NCI-H774 (cell line): ENCODE data around the gene COL4A2.
"Not testable (repeated sequence)": the region's sequence is repeated elsewhere in the genome, so short reads cannot be mapped to it uniquely, and the experiment has no call there.

Experiments
- DNase-seq: peaks from one replicate; lab custom pipeline; 2025; lab: John Stamatoyannopoulos, UW

Gene COL4A2

DNA sequence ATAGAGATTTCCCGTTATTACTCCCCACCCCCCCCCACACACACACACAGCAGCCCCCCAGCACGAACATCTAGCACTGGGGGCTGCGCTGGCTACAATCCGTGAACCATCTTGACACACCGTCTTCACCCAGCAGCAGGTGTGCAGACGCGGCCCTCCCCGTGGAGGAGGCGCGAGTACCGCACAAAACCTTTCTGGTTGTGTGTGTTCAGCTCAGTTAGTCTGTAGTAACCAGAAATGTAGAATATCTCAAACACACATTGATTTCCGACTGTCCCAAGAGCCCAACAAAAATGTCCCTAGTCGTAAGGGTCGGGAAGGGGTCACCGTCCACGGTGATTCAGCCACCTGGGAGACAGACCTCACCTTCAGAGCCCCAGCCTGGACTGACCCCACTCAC is 131.7 kb downstream of the COL4A2 start:
- no peak for DNase-seq

DNA sequence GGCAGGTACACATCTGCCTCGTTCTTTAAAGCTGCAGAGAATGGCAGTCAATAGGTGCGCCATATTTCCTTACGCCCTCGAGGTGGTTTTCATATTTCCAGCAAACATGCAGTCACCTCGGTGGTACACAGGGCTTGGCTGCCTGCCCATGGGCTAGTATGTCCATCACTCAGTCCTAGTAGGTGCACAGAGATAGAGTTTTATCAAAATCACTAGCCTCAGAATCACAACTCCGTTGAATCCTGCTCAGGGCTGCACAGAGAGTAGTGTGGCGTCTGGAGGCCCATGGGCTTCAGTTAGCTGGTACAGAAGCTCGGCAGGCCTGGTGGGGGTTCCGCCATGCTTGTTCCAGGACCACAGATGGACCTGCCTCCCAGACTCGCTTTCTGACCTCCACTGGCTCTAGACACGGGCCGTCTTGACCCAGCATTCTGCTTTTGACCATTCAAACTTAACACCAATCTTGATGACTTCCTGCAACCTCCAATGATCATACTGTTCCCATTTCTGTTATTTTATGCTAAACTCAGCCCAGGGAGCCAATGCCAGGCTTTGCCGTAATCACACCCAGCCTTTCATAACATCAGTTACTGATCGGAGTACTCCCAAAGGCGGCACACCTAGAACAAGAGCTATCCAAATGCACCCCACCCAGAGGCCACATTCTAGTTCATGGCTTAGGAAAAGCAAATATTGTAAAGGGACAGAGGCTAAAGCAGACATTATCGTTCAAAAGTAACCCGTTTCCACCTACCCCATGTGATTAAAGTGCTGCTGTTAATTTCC is 134.1 kb downstream of the COL4A2 start:
- no peak for DNase-seq

DNA sequence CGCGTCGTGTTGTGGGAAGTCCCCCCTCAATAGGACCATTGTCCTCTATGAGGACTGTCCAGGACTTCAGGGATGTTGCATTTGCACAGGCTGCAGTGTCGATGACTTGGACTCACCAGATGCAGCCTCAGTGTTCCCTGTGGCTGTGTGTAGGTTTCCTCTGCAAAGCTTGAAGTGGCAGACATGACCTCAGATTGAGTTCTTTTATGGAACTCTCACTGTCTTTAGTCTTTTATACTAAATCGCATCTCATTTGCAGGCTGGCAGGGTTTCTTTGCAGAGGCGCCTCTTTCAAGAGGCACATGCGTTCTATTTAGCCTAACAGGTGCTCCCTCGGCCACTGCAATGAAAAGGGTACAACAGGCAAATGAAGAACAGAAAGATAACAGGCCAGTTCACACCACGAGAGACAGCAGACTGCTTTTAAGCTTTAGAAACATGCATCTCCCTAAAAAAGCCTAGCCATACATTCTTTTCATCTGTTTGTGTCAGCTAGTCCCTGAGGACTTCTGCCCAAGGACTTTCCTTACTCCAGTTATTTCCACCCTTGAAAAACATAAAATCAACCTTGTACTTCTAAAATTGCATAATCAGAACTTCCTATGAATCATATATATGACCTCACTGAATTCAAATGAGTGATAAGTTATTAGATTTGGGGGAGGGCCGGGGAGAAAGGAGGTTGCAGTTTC is 136.0 kb downstream of the COL4A2 start:
- DNase-seq, result no peak

DNA sequence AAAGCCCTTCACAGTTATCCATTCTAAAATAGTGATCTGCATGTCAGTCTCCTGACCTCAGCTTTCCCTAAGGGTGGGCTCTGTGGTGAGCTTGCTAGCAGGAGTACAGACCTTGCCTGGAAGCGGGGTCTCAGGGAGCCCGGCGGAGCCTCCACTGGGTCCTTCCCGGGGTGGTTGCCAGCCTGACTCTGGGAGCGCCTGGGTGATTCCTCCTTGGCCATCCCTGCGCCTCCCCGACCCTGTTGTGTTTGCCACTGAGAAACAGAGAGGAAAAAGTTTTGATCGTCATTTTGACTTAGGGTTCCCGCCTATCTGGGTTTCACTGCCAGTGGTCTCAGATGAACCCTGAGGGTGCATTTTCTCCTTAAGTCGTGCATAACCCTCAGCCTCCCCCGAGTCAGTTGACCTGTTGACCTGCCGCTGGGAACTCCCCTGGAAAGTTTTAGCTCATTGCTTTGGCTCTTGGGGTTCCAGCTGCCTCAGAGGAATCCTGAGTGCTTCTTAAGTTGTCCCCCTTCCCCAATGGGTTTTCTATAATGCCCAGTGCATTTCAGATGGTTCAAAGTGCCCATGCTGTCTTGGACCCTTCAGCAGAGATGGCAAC is 136.6 kb downstream of the COL4A2 start:
- DNase-seq, result no peak

DNA sequence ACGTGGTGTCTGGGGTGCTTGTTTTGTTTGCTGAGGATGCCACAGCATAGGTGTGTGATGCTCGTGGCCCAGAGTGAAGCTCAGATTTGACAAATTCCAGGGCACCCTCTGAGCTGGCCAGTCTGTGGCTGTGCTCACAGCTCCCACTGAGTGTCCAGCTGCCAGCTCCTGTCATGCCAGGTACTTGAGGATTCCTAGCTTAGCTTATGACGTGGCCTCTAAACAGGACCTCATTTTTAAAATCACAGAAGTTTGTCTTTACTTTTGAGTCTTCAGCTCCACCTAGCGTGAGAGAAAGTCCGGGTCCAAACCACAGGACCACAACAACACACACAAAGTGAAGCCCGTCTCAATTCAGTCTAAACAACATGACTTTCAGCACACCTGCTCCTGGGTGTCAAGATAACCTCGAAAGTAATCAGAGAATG is 137.2 kb downstream of the COL4A2 start:
- DNase-seq, result no peak

DNA sequence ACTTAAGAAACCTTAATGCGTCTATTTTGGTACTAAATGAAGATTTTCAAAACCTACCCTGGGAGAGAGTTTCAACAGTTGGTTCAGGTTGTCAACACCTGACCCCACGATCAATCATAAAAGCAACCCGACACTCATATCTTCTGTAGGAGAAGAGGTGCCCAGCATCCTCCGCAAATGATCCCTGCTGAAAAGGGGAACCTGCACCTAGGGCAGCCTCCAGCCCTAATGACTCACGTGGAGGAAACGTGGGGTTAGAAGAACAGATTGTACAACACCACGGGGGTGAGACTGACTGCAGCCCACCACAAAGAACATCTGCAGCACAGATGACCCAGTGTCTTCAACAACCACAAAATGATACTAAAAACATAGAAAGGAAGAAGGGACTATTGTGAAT is 138.1 kb downstream of the COL4A2 start:
- no peak for DNase-seq

DNA sequence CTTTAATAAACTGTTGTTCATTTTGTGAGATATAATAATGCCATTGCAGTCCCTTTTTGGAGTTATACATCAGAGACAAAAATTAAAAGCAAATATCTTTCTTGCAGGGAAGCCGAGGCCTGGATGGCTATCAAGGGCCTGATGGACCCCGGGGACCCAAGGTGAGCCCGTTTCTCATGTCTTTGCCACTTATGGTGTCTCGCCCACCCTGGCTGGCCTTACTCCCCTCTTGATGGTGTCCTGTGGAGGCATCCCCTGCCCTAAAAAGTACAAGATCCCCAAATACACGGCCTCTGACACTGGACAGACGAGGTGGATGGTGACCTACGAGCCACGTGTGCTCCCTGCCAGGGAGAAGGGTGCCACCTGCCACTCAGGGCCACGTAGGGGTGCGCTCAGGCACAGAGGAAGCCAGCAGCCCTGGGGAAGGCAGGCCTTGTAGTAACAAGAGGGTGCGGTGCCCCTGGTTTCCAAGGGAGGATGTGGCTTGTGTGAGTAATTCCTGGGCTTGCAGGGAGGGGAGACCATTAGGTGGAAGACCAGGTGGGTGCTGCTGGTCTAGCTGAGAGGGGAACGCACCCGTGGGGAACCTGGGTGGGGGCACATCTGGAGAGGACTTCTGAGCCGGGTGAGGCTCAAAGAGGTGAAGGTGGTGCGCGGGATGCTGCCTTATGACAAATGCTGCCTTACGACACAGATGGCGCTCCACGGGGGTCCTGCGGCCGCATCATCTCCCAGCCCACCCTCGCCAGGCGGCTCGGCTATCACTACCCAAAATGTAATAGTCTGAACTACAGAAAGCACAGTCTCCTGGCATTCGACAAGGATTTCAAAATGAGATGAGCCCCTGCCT is 138.9 kb downstream of the COL4A2 start:
- DNase-seq, result no peak

DNA sequence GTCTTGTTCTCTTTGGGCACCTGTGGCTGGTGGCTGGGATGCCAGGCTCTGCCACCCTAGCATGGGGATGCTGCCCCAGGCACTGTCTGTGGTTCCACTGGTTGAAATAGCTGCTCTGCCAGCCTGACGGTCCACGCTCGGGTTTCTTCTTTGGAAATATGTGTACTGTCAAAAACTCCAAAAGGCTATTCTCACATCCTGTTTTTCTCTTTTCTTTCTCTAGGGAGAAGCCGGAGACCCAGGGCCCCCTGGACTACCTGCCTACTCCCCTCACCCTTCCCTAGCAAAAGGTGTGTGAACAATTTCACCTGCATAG is 139.4 kb downstream of the COL4A2 start:
- DNase-seq, result no peak

DNA sequence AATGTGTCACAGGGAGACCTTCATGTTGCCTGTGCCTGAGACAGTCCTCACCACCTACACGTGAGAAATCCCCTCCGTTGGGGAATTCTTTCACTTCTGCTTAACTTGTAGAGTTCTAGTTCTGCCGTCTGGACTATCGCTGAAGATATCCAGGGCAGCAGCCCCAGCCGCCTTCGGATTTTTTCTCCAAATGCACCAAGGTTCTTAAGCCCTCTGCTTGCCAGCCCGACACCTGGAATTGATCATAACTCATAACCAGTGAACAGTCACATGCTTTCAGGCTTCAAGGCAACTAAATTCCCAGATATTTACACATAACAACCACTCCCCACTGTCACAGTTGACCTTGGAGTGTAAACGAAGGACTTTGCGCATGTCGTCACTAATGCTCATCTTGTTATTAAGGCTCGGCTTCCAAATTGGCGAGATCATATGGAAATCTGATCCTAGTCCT is 140.0 kb downstream of the COL4A2 start:
- no peak for DNase-seq

DNA sequence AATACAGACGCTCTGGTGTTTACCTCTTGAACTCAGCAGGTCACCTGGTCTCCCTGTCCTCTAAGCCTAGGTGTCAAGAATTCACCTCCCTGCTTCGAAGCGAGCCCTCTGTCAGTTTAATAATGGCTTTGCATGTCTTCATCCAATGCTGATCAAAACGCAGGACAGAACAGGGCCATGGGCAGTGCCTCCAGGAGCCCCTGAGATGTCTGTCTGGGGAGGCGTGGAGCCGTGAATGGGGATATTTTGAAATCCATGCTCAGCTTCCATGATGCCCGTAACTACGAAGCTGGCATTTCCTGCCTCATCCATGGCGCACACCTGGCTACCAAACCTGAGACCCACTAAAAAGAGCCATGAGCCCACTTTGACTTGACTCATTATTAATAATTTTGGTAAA is 140.7 kb downstream of the COL4A2 start:
- no peak for DNase-seq

DNA sequence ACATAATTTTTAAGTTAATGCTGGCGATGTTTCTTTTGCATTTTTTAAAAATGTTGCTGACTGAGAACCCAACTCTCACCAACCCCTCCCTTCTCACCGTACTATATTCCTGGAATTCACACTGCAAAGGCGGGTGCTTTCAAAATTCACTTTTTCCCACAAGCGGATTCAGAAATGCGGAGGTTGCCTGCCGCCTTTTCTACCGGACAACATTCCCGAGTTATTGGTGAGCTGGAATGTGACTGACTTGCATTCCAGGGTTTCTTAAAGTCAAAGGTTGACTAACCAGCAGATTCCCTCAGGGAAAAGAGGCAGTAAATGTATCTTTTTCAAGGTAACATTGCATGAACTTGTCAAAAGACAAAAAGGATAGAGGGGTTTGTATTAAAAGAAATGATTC is 141.1 kb downstream of the COL4A2 start:
- no peak for DNase-seq

DNA sequence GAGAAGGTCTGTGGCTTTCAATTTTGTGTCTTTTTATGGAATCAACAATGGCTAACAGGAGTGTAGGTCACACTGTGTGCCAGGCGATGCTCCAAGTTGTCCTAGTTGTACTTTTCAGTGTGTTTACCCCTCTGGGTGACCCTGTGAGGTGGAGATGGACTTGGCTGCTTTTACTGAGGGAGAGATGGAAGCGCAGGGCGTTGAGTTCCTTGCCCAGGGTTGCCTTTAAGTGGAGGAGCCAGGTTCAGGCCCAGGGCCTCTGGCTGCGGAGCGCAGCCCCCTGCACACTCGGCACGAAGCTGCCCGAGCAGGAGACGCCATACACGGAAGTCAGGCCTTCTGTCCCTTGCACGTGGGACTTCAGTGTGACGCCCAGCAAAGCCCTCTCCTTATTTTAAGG is 141.6 kb downstream of the COL4A2 start:
- DNase-seq, result no peak

DNA sequence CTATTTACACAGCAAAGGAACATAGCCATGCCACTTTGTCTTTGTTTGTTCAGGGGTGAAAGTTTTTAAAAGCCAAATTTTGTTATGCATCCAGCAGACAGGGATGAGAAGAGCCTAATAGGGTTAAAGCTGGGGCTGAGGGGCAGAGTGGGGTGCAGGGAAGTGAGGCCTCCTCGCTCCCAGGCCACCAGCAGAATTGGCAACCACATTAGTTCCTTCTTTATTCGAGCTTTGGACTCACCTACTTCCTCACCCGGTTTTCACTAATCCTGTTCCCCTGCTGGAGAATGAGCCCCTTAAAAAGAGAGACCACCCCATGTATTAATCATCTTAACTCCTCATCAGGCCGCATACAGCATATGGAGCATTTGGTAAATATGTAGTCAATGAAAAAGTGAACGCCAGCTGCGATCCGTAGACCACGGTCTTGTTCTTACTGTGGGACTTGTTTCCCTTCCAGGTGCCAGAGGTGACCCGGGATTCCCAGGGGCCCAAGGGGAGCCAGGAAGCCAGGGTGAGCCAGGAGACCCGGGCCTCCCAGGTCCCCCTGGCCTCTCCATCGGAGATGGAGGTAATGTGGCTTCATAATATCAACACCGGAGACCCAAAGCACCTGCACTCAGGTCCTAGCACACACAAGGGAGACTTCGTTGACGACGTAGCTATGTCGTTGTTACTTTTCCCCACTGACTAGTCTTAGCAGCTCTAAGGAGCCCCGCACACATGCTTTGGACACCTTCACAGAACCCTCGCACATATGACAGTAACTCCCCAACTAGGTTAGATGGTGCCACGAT is 142.3 kb downstream of the COL4A2 start:
- DNase-seq, result no peak

DNA sequence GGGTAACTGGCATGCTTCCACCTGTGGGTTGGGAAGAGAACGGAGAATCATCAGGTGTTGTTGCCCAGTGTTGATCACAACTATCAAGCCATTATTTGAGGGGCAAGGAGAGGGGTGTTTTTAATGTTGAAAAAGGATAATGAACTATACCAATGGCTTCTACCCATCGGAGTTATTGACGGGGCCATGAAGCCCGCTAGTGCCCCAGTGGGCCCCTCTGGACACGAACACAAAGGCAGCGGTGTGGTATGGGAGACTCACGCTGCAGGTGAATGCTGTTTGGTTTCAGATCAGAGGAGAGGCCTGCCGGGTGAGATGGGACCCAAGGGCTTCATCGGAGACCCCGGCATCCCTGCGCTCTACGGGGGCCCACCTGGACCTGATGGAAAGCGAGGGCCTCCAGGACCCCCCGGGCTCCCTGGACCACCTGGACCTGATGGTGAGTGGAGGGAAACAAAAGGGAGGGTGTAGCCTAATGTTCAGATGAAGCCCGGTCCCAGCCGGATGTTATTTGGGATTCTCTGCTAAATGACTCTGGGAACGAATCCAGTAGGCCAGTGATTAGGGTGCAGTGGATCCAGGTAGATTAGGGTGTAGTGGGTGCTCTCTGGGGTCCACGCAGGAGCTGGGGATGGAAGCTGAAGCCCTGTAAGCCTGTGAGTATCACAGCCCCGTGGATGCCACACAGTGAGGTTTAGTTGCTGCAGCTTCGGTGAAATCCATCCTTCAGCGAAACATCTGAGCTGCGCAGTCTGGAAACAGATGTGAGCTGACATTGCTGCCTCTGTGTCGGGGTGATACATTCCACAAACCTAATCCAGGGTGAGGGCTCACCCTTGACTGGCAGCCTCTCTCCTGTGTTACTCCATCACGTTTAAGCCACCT is 143.2 kb downstream of the COL4A2 start:
- DNase-seq, result no peak

DNA sequence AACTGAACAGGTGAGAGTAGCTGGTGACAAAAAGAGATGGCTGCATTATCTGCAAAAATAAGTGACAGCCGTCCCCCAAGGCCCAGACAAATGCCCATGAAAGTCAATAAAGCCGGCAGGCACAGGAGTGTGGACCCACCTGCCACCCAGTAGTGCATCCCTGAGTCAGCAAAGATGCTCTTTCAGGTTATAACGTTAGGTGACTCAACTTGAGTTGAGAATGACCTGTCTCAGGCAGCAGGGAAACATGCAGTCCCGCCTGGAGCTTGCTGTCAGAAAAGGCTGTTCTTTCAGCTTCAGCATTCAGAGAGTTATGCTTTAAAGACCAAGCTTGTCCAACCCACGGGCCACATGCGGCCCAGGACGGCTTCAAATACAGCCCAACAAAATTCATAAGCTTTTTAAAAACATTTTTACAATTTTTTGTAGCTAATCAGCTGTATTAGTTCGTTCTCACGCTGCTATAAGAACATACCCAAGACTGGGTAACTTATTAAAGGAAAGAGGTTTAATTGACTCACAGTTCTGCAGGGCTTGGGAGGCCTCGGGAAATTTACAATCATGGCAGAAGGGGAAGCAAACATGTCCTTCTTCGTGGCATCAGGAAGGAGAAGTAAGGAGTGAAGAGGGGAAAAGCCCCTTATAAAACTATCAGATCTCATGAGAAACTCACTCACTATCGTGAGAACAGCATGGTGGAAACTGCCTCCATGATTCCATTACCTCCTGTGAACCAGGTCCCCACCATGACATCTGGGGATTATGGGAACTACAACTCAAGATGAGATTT is 144.1 kb downstream of the COL4A2 start:
- DNase-seq, result no peak

DNA sequence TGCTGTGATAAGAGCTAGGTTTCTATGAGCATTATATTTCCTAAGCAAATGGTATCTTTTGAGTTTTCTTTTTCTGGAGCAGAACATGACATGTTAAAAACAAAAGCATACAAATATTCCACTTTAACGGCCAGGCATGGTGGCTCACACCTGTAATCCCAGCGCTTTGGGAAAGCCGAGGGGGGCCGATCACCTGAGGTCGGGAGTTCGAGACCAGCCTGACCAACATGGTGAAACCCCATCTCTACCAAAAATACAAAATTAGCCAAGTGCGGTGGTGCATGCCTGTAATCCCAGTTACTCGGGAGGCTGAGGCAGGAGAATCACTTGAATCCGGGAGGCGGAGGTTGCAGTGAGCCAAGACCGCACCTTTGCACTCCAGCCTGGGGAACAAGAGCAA is 146.0 kb downstream of the COL4A2 start:
- not testable (repeated sequence) for DNase-seq

DNA sequence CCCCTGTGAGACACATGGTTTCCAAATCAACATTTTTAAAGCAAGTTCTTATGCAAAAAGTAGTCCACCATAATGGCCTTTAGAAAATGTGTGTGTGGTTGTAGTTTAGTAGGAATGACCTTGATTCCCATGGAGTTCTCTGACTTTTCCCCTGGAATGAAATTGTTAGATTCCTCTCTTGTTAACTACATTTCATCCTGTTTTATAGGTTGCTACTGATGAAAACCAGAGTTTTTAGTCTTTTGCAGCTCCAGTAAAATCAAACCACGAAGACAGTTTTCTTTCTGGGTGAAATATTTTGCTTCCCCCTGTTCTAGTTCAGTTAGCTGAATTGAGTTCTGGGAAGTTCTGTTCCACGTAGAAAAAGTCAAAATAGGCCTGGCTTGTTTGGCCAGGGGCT is 146.7 kb downstream of the COL4A2 start:
- no peak for DNase-seq

DNA sequence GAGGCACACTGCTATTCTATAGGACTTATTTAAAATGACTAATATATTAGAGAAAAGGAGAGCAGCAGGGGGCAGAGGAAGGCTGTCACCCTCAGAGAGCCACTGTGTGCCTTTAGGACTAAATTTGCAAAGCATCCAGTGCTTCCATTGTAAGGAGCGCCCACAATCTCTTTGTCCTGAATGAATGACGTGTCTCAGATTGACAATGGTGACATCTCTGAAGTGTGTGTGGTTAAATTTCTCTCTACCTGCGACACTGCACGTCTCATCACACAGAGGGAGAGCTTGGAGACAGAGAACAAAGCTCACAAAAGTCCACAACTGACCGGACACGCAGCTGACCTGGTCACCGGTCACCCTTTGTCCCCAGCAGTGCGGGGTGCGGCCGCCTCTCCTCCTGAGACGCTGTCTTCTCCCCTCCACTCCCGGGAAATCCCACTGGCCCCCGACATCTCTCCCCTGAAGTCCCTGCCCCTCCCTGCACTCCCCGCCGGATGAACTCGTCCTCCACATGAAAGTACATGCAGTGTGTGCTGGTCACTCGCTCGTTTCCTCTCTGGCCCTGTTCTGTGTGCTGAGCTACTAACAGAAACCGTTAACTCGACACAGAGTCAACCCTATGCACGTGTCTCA is 147.3 kb downstream of the COL4A2 start:
- no peak for DNase-seq

DNA sequence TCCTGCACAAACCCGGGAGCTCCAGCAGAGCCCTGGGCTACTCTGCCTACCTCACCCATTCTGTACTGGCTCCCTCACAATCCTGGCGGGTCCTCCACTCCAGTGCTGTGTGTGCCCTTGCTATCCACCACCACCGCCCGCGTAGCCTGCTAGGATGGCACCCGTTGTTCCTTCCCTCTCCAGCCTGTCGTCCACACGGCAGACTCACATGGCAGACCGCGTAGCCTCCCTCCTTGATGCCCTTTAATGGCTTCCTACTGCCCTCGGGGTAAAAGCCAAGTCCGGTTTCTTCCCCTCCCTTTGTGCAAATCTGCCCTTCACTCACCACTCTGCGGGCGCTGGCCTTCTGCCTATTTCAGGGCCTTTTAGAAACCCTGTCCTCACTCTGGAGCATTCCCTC is 147.9 kb downstream of the COL4A2 start:
- no peak for DNase-seq
